GM23338 (cell line): ENCODE measurements around the gene SEC14L3. TPM values are rescaled to one million over a fixed set of nuclear protein-coding genes. Genes with fewer than 3 reads are reported as not detected.

ENCODE experiments used
- ATAC-seq: fragments of 200-7000 bp; cut with Tn5 transposase; 3 replicates; pipeline ENCODE4 v1.9.1; 2020
- DNase-seq: peaks from one replicate; pipeline ENCODE4 v3.0.0-alpha.2; 2015; ENCODE audit warnings: low spot score
- H2AFZ ChIP-seq: fragments of 200-600 bp; sonication (generic); 2 replicates; pipeline ENCODE4 v1.8.0; 2016; ENCODE audit warnings: antibody characterized with exemption, mild to moderate bottlenecking, moderate library complexity
- H3F3A ChIP-seq: fragments of 200-600 bp; sonication (generic); replicated peaks from 2 replicates; pipeline ENCODE4 v1.8.0; 2017; ENCODE audit warnings: antibody characterized with exemption, mixed run types, low read depth
- H3K27ac ChIP-seq: fragments of 200-600 bp; sonication (generic); 2 replicates; pipeline ENCODE4 v1.6.1; 2016; ENCODE audit warnings: low read depth
- H3K27me3 ChIP-seq: fragments of 200-600 bp; sonication (generic); 2 replicates; pipeline ENCODE4 v1.8.0; 2016; ENCODE audit warnings: mild to moderate bottlenecking, mixed run types, moderate library complexity; ENCODE audit not compliant: insufficient read depth
- H3K36me3 ChIP-seq: fragments of 200-600 bp; sonication (generic); 2 replicates; pipeline ENCODE4 v1.8.0; 2016; ENCODE audit warnings: mild to moderate bottlenecking; ENCODE audit not compliant: insufficient read depth
- H3K4me1 ChIP-seq: fragments of 200-600 bp; sonication (generic); 2 replicates; pipeline ENCODE4 v1.8.0; 2016; ENCODE audit warnings: mild to moderate bottlenecking, moderate library complexity; ENCODE audit not compliant: insufficient read depth
- H3K4me2 ChIP-seq: fragments of 200-600 bp; sonication (generic); 2 replicates; pipeline ENCODE4 v1.7.1; 2017; ENCODE audit warnings: mixed run types
- H3K4me3 ChIP-seq: fragments of 200-600 bp; sonication (generic); 2 replicates; pipeline ENCODE4 v1.6.1; 2016; ENCODE audit warnings: mixed run types
- H3K79me2 ChIP-seq: fragments of 200-600 bp; sonication (generic); replicated peaks from 2 replicates; pipeline ENCODE4 v1.8.0; 2017; ENCODE audit warnings: mild to moderate bottlenecking; ENCODE audit not compliant: insufficient read depth
- H3K9me2 ChIP-seq: fragments of 200-600 bp; sonication (generic); 2 replicates; pipeline ENCODE4 v1.8.0; 2017; ENCODE audit not compliant: insufficient read depth
- H4K20me1 ChIP-seq: fragments of 200-600 bp; sonication (generic); replicated peaks from 2 replicates; pipeline ENCODE4 v1.8.0; 2017; ENCODE audit warnings: mild to moderate bottlenecking; ENCODE audit not compliant: insufficient read depth
- H3K27ac Mint-ChIP-seq: 2 replicates; pipeline ENCODE4 v1.8.0; 2020; ENCODE audit warnings: inconsistent platforms, mild to moderate bottlenecking, moderate library complexity, mixed read lengths
- H3K27me3 Mint-ChIP-seq: 3 replicates; pipeline ENCODE4 v1.8.0; 2022; ENCODE audit warnings: low read depth, mild to moderate bottlenecking, moderate library complexity, mixed read lengths, inconsistent platforms; ENCODE audit not compliant: insufficient read depth, poor library complexity
- H3K36me3 Mint-ChIP-seq: 3 replicates; pipeline ENCODE4 v1.8.0; 2021; ENCODE audit warnings: low read depth, mild to moderate bottlenecking, inconsistent platforms, moderate library complexity, mixed read lengths
- H3K4me1 Mint-ChIP-seq: 3 replicates; pipeline ENCODE4 v1.8.0; 2020; ENCODE audit warnings: mild to moderate bottlenecking, inconsistent platforms, mixed read lengths
- H3K4me3 Mint-ChIP-seq: 3 replicates; pipeline ENCODE4 v1.8.0; 2021; ENCODE audit warnings: moderate library complexity, mild to moderate bottlenecking, inconsistent platforms, mixed read lengths
- H3K9me3 Mint-ChIP-seq: 3 replicates; pipeline ENCODE4 v1.8.0; 2020; ENCODE audit warnings: moderate library complexity, mild to moderate bottlenecking, inconsistent platforms, mixed read lengths
- CREB1 ChIP-seq: fragments of 250-450 bp; sonication (Bioruptor Pico); IDR thresholded peaks from 2 replicates; pipeline ENCODE4 v1.5.0; 2020; ENCODE audit warnings: low read depth, mild to moderate bottlenecking, moderate library complexity
- ETS1 ChIP-seq: IDR thresholded peaks from 2 replicates; pipeline ENCODE4 v1.6.1; 2016; ENCODE audit warnings: antibody characterized with exemption
- JUNB ChIP-seq: IDR thresholded peaks from one replicate; pipeline ENCODE4 v1.6.1; 2016; ENCODE audit warnings: antibody characterized with exemption; ENCODE audit not compliant: unreplicated experiment
- NANOG ChIP-seq: IDR thresholded peaks from 2 replicates; pipeline ENCODE4 v1.6.1; 2016; ENCODE audit warnings: antibody characterized with exemption, borderline replicate concordance
- POLR2AphosphoS5 ChIP-seq: IDR thresholded peaks from 2 replicates; pipeline ENCODE4 v1.6.1; 2016; ENCODE audit warnings: antibody characterized with exemption, low read depth
- REST ChIP-seq: IDR thresholded peaks from one replicate; pipeline ENCODE4 v1.6.1; 2018; ENCODE audit warnings: antibody characterized with exemption; ENCODE audit not compliant: unreplicated experiment
- STAT1 ChIP-seq: IDR thresholded peaks from one replicate; pipeline ENCODE4 v1.6.1; 2016; ENCODE audit warnings: antibody characterized with exemption; ENCODE audit not compliant: unreplicated experiment
- ZNF114 ChIP-seq: fragments of 250-450 bp; sonication (Bioruptor Pico); IDR thresholded peaks from 2 replicates; pipeline ENCODE4 v1.5.0; 2020; ENCODE audit warnings: mild to moderate bottlenecking, moderate library complexity
- ZNF331 ChIP-seq: fragments of 250-450 bp; sonication (Bioruptor Pico); IDR thresholded peaks from 2 replicates; pipeline ENCODE4 v1.5.0; 2020; ENCODE audit warnings: low read depth, mild to moderate bottlenecking, moderate library complexity
- polyA plus RNA-seq: library from polyadenylated mRNA; unstranded; fragments of >200 nt; fragmentation: Nextera tagmentation; extraction: Ambion mirVana; gene quantifications from 2 replicates; pipeline ENCODE4 v1.2.1, GENCODE V29; 2016
- total RNA-seq: library from RNA; depleted of rRNA; stranded (reverse); fragments of >200 nt; shearing (Covaris generic); gene quantifications from 2 replicates; pipeline ENCODE4 v1.2.3, GENCODE V29; 2014

SEC14L3 gene
- total and polyA plus RNA-seq, 2 experiments from 2014 or later, result not detected

- no peak for ATAC-seq
These were observed 55.4 kb downstream of the SEC14L3 start for GRCh38 chr22:30416403-30416802.

More at GRCh38 chr22:30416403-30416802, 55.4 kb downstream of the SEC14L3 start:
- no peaks in the 10 kb centered on the region for H3F3A ChIP-seq
- Mint-ChIP-seq H3K27ac (no peak overlapping the region), H3K27me3 (peaks cover 5% of the 10 kb centered on the region), H3K4me3 (no peak overlapping the region), H3K36me3 (peaks cover 39% of the 10 kb centered on the region; the same call in 2 of the 3 replicates), H3K9me3 (no peaks in the 10 kb centered on the region), H3K4me1 (peaks cover under 1% of the 10 kb centered on the region; the same call in 2 of the 3 replicates)
- H3K9me2 ChIP-seq, result no peaks in the 10 kb centered on the region
- no peak for DNase-seq
- H3K4me1 ChIP-seq, result no peaks in the 10 kb centered on the region
- no peaks in the 10 kb centered on the region for H3K27me3 ChIP-seq
- no peak overlapping the region for H3K4me3 ChIP-seq
- H2AFZ ChIP-seq, result no peak overlapping the region
- H4K20me1 ChIP-seq, result no peaks in the 10 kb centered on the region
- TF ChIP-seq REST (no peak), JUNB (no peak), POLR2AphosphoS5 (no peak), CREB1 (CRISPR knock-in tag) (no peak), ZNF114 (no peak), ZNF331 (CRISPR knock-in tag) (no peak), NANOG (no peak), STAT1 (no peak), ETS1 (no peak)
- H3K36me3 ChIP-seq, result peaks cover 4% of the 10 kb centered on the region; the same call in 1 of the 2 replicates
- H3K4me2 ChIP-seq, result no peak overlapping the region
- H3K27ac ChIP-seq, result no peak overlapping the region
- H3K79me2 ChIP-seq, result no peaks in the 10 kb centered on the region; the same call in 1 of the 2 replicates
